ENCODE results near the gene SMYD3.

- TF ChIP-seq REST (IDR thresholded peaks at IDR 0.05; ENCODE audit: insufficient replicate concordance, low read depth) (no peak), CTCF (IDR thresholded peaks at IDR 0.05; ENCODE audit: insufficient read depth, low read length) (no peak), GABPA (IDR thresholded peaks at IDR 0.05; ENCODE audit: low read depth) (no peak)
Observed at GRCh38 chr1:246041360-246041759, 465.7 kb downstream of the SMYD3 start.
